KG1 (cell line): Measurements from ENCODE around the gene DNAJC16.

Experiments used
- DNase-seq: peaks from one replicate; lab custom pipeline; 2025; lab: John Stamatoyannopoulos, UW

Gene DNAJC16

DNA sequence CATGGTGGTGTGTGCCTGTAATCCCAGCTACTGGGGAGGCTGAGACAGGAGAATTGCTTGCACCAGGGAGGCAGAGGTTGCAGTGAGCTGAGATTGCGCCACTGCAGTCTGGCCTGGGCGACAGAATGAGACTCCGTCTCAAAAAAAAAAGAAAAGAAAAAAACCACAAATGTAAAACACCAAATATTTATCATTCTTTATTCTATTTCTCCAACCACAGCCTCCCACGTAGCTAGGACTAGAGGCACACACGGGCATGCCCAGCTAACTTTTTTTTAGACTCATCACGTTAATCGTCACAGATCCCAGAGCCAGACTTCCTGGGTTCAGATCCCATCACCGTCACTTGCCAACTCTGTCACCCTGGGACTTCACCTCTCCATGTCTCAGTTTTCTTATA lies 13.5 kb downstream of the DNAJC16 start:
- no peak for DNase-seq

DNA sequence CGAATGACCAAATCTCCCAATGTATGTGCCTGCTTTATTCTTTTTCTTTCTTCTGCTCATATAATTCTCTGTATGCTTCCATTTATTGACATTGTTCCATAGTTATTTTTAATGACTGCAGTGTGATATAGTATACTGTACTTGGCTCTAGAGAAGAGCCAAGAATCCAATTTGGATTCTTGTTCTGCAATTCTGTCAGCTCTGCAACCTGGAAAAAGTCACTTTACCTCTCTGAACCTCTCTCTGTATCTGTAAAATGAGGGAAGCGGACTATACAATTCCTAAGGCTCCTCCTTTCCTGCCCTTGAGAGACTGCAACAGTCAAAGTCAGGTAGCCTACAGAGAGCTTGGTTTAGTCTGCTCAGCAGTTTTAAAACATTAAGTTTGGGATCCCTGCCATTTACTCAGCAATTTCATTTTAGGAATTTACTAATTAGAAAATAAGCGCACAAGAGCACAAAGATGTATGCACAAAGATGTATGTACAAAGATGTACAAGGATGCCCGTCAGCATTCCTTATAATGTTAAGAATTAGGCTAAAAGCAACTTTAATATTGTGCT lies 14.7 kb downstream of the DNAJC16 start:
- DNase-seq = no peak

DNA sequence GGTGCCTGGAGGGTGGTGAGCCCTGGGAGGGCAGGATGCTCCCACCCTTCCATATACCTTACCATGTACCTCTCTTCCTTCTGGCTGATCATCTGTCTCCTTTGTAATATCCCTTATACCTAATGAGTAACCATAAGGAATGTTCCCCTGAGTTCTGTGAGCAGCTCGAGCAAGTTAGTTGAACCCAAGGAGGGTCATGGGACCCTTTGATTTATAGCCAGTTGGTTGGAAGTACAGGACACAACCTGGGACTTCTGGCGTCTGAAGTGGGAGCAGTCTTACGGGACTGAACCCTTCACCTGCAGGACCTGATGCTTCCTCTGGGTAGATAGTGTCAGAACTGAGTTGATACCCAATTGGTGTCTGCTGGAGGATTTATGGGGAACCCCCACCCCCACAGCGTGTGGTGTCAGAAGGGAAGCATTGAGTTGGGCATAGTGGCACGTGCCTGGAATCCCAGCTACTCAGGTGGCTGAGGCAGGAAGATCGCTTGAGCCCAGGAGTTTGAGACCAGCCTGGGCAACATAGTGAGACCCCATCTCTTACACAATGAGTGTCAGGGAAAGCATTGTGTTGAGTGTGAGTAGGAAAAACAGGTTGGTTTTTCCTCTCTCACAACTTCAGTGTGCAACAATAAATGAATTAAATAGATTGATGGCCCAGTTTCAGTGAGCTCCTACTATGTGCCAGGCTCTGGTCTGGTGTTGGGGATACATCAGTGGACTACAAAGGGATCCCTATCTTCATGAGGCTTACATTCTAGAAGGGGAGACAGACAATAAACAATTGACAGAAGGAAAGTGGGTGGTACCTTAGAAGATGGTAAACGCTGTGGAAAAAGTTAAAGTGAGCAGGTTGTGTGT lies 16.0 kb downstream of the DNAJC16 start:
- no peak for DNase-seq

DNA sequence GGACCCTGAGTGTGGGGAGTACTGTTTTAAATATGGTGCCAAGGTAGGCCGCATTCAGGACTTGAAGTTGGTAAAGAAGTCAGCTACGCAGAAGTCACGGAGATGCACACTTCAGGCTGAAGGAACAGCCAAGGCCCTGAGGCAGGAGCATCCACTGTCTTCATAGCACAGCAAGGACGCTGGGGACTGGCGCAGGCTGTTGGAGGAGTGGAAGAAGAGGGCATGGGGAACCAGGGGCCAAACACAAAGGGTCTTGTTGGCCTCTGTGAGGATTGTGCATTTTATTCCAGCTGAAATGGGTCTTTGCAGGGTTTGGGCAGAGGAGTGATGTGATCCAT lies 16.6 kb downstream of the DNAJC16 start:
- DNase-seq = no peak

DNA sequence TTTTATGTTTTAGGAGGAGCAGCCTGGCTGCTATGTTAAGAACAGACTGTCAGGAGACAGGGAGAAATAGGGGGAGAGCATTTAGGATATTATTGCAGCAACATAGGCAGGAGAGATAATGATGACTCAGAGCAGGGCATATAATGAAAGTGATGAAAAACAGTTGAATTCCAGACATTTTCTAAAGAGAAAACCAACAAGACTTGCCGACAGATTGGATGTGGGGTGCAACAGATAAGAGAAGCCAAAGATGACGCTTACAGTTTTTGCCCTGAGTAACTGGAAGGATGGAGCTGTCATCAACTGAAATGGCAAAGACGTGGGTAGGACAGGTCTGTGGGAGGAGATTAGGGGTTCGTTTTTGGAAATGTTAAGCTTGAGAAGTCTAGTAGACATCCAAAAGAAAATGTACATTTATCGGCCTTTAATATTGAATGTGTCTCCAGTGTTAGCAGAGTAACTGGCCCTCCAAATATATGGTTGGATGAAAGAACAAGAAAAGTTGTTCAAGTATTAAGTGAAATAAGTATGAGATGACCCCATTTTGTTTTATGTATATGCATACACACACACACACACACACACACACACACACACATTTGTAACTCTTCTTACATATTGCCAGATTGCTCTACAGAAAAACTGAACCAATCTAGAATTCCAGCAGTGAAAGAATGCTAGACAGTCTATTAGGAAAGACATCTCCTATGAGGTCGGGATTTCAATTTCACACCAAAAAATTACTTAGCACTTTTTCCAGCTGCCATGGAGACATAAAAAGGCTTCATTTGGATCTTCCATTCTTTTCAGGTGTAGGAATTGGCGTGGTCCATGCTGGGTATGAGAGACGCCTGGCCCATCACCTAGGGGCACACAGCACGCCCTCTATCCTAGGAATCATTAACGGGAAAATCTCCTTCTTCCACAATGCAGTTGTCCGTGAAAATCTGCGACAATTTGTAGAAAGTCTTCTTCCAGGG lies 17.2 kb downstream of the DNAJC16 start:
- DNase-seq = no peak

DNA sequence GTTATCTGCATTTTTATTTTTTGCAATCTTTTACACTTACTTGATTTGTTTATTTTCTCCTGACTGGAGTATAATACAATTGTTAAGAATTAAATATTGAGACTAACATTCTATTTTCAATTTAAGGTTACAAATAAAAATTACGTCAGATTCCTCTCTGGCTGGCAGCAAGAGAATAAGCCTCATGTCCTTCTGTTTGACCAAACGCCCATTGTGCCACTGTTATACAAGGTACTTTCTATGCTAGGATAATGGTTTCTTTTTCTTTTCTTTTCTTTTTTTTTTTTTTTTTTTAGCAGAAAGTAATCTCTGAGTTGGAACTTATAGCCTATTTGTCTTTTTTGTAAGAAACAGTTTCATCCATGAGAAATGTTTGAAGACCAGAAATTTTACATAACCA lies 20.0 kb downstream of the DNAJC16 start:
- DNase-seq = no peak

DNA sequence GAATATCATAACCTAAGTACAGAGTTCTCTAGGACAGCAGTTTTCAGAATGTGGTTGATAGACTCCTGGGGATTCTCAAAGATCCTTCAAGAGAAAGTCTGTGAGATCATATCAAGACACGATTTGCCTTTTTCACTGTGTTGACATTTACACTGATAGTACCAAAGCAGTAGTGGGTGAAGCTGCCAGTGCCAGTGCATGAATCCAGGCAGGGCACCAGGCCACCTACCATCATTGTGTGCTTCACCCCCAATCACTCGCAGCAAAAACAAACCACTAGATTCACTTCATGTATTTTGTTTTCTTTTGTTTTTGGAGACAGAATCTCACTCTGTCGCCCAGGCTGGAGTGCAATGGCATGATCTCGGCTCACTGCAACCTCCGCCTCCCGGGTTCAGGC lies 23.9 kb downstream of the DNAJC16 start:
- no peak for DNase-seq

DNA sequence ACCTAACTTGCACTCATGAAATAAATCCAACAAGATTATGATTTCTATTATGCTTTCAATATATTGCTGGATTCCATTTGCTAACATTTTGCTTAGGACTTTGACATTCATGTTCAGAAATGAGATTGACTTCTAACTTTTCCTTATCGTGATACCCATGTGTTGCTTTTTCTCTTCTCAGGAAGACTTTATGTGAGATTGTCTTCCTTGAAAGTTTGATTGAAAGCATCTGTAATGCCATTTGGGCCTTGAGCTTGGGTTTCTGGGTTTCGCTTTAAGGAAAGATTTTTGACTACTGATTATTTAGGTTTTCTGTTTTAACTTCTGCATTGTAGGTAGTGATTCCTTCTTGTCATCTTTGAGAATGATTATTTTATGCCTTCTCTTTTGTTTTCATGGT lies 30.4 kb downstream of the DNAJC16 start:
- DNase-seq = no peak

DNA sequence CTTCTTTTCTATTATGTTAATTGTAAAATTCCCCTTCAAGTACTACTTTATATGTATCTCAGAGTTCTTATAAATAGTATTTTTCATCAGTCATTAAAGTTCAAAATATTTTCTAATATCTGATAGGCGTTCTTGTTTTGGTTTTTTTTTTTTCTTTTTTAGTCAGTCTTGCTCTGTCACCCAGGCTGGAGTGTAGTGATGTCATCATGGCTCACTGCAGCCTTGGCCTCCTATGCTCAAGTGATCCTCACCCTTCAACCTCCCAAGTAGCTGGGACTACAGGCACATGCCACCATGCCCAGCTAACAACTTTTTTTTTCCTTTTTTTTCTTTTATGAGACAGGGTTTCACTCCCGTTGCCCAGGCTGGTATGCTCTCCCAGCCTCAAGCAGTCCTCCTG lies 30.9 kb downstream of the DNAJC16 start:
- DNase-seq = no peak

DNA sequence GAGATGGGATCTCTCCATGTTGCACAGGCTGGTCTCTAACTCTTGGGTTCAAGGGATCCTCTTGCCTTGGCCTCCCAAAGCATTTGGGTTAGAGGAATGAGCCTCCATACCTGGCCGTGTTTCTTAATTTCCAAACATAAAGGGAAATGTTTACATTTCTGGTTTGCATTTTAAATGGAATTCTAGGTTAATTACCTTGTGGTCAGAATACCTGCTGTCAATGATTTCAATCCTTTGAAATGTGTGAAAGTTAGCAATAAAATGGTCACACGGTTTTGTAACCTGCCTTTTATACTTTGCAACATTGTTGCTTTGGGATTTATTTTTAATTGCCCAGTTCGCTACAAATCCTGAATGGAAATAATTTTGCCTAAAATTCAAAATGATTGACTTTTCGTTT lies 31.9 kb downstream of the DNAJC16 start:
- DNase-seq = no peak

DNA sequence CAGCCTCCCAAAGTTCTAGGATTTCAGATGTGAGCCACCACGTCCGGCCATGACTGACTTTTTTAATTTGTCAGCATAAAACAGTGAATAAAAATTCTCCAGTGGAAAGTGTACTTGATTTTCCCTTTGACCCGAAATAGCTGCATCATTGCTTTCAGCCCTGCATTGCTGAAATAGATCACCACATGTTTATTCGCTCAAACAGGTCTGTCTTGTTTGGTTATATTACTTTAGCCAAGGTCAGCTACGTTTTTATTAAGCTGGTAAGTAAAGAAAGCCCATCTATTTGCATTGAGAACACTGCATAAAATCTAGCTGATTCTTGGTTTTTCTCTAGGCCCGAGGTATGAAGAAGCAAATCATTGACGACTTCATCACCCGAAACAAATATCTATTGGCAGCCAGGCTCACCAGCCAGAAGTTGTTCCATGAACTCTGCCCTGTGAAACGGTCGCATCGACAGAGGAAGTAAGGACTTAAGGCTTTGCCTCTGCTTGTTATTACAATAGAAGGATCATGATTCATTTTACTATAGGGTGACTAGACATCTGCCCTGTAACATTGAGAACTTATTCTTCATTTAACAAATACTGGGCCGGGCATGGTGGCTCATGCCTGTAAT lies 32.7 kb downstream of the DNAJC16 start:
- no peak for DNase-seq

DNA sequence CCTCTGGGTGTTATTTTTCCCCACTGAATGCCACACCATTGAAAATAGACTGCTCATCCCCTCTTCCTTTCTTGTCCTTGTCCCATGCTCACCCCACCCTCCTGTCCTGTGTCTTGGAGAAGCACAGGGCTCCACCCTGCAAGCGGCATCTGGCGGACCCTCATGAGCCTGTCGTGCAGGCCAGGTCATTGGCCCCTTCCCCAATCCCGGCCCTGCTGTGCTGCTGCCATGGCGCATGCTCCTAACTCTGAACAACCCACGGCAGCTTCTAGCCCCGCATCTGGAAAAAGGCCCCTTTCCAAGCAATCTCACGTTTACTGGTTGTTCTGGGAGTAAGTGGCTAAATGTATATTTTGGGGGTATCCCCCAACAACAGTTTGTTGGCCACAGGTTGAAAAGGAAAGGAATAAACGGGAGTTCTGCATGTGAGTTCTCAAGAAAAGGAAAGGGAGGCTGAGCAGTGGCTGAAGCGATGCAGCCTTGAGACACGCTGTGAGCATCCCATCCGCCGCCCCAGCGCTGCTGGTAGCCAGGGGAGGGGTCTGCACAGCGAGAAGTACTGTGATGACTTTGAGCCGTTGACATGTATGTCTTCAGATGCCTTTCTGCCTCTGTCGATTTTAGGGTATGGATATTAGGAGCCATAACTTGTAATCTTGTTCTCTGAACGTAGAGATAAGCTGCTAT lies 41.9 kb downstream of the DNAJC16 start:
- DNase-seq = no peak

DNA sequence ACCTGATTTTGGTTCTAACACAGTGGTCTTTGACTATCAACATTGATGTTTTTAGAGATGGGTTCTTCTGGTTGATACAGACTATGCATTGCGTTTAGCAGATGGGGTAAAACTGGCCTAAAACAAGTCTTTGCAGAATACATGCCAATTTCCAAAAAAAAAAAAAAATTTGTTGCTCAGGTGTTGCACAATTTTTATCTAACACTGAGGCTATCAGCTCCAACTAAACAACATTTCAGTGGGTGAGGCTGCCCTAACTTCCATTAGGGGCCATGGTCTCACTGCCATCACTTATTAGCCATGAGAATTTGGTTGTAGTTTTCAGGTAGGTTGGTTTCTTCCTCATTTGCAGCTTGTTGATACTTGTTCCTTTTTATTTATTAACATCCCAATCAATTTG lies 44.2 kb downstream of the DNAJC16 start:
- no peak for DNase-seq

DNA sequence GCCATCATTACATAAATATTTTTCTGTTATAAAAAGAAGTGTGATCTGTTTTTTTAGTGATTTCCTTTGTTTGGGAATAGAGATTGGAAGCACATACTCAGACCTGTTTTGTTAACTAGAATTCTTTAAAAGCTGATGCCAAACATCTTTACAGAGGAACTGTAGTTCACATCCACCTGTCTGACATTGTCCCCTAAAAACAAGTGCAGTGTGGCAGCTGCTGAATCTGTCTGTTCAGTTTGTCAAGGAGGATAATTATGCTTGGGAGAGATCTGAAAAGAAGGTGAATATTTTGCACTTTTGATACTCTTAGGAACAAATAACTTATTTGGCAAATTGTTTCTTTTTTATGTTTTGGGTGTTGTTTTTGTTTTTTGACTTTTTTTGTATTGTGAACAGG lies 44.6 kb downstream of the DNAJC16 start:
- no peak for DNase-seq

DNA sequence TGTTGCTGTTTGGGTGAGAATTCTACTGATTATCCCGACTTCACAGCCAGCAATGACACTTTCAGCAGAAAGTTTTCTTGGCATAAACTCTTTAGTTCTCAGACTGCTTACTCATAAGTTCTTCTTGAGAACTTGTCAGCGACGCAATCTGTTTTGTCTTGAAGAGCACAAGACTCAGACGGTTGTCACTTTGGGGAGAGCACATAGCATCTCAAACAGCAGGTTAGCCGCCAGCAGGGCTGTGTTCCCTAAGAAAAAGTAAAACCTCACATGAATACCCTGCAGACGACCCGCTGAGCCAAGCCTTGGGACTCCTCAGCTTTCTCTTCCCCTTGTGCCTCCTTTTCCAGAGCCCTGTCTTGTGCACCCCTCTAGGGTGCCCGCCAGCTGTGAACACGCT lies 46.8 kb downstream of the DNAJC16 start:
- DNase-seq = no peak

DNA sequence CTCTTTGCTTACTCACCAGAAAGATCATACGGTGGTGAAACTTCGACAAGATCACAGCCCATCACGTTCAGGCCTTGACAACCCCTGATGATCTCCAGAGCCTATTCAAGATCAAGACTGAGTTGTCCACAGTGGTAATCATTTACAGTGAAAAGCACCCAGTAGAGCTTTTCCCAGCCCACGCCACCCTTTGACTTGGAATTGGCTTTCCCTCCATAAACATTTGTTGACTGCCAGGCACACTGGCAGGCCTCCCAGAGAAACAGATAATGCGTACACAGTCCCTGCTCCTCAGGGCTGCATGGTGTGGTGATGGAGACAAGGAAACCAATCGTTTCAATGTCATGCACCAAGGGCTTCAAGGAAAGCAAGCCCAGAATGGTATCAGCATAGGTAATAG lies 48.1 kb downstream of the DNAJC16 start:
- no peak for DNase-seq

DNA sequence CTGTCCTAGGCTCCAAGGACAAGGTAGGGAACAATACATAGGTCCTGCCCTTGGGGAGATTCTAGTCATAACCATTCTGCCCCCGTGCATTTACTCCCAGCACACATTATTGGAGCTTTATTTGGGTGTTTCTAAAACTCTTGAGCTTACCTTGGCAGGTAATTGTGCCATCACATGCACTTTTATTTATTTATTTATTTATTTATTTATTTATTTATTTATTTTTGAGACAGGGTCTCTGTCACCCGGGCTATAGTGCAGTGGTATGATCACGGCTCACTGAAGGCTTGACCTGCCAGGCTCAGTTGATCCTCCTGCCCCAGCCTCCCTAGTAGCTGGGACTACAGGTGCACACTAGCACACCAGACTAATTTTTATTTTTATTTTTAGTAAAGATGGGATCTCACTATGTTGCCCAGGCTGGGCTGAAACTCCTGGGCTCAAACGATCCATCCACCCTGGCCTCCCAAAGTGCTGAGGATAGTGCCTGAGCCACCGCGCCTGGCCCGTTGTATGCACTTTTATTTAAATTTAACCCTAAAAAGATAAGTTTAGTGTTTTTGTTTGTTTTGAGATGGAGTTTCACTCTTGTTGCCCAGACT lies 49.0 kb downstream of the DNAJC16 start:
- no peak for DNase-seq

DNA sequence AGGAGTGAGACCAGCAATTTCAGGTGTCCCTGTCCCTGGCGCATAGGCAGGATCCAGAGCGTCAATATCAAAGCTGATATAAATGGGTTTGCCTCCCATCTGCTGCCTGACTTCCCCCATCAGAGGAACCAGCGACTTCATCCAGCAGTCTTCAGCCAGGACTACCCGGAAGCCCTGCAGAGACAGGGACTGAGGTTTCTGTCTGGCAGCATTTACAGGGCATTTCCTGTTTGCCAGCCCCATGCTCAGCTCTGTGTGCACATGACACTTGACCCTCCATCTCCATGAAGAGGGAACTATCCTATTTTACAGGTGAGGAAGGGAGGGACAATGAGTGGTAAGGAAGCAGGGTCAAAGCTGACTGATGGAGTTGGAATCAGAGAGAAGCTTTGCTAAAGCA lies 51.0 kb downstream of the DNAJC16 start:
- no peak for DNase-seq

DNA sequence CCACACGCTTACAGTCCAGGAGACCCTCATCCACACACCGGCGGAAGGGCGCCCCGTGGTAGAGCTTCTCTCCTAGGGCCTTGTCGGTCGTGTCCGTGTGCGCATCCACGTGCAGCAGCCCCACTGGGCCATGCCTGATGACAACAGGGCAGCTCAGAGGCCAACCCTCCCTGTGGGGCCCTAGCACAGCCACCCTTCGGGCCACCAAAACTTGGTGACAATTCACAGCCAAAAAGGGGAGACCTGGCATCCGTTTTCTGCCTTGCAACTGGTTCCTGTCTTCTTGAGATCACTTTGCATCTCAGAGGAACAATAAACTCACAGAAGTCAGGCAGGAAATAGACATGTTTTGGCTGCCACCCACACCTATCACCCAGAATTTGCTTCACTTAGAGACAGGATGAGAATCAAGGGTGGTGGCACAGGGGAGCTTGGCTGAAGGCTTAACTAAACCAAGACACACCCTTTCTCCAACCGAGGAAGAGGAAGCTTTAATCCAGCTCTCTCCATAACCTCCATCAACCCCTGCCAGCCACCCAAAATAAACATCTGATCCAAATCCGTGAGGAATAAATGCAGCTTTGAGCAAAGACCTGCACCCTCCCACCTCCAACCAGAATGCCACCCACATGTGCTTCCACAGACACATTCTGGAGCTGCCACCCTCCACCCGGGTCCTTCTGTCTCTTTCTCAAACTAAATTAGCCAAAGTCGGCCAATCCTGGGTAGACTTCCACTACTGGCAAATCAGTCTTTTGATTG lies 52.5 kb downstream of the DNAJC16 start:
- DNase-seq = no peak

DNA sequence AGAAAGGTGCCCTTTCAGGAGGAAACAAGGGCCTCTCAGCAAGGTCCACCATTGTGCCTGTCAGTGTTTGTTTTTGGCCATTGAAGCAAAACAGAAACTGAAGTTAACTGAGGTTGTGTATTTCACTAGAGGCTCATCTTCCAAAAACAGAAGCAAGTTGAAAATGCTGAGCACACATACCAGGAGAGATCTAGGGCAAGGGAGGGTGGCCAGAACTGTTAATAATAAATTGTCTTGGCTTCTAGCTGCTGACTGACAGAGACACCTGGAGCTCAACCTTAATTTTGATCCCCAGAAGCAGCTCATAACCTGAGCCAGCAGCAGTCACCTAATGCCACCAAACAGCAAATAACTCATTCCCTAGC lies 53.0 kb downstream of the DNAJC16 start:
- DNase-seq = no peak
